GM12875 (cell line): ENCODE measurements around the gene KRT16.
"Not testable (repeated sequence)": the region's sequence is repeated elsewhere in the genome, so short reads cannot be mapped to it uniquely, and the experiment has no call there.

Experiments
- H3K4me3 ChIP-seq: one replicate; pipeline ENCODE4 v1.5.1; 2011; ENCODE audit warnings: low read depth, low read length, control low read depth
- TF ChIP-seq, protein P1 (sequence below): IDR thresholded peaks from 2 replicates; pipeline ENCODE4 v1.5.1; 2011; ENCODE audit warnings: low read depth, mild to moderate bottlenecking, control low read depth, inconsistent platforms, low read length, moderate library complexity, borderline replicate concordance; ENCODE audit not compliant: insufficient read depth

KRT16 gene

DNA sequence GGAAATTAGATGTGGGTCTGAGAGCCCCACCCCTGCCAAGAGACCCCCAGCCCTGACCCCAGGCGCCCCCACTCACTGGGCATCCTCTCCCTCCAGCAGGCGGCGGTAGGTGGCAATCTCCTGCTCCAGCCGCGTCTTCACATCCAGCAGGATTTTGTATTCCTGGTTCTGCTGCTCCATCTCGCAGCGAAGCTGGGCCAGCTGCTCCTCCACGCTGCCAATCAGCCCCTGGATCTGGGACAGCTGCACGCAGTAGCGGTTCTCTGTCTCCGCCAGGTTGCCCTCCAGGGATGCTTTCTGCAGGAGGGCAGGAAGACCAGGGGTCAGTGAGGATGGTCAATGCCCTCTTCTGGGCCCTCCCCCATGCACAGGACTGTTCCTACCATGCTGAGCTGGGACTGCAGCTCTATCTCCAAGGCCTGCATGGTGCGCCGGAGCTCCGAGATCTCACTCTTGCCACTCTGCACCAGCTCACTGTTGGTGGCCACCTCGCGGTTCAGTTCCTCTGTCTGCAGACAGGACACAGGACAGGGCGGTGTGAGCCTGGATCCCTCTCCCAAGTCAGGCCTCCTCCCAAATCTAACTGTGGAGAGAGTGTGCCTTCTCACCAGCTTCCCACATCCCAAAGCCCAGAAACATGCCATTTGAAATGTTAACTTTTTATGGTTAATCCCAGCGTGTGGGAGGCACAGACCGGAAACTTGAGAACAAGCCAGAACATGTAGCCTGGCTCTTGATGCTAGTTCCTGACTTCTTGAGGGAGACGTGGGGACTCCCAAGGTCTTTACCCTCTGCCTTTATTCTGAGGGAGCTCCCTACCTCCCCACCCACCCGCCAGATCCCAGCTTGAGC, 8.2 kb upstream of the KRT16 start:
- H3K4me3 ChIP-seq, result no peak overlapping the region
- TF ChIP-seq, protein P1, sequence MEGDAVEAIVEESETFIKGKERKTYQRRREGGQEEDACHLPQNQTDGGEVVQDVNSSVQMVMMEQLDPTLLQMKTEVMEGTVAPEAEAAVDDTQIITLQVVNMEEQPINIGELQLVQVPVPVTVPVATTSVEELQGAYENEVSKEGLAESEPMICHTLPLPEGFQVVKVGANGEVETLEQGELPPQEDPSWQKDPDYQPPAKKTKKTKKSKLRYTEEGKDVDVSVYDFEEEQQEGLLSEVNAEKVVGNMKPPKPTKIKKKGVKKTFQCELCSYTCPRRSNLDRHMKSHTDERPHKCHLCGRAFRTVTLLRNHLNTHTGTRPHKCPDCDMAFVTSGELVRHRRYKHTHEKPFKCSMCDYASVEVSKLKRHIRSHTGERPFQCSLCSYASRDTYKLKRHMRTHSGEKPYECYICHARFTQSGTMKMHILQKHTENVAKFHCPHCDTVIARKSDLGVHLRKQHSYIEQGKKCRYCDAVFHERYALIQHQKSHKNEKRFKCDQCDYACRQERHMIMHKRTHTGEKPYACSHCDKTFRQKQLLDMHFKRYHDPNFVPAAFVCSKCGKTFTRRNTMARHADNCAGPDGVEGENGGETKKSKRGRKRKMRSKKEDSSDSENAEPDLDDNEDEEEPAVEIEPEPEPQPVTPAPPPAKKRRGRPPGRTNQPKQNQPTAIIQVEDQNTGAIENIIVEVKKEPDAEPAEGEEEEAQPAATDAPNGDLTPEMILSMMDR, result no peak

DNA sequence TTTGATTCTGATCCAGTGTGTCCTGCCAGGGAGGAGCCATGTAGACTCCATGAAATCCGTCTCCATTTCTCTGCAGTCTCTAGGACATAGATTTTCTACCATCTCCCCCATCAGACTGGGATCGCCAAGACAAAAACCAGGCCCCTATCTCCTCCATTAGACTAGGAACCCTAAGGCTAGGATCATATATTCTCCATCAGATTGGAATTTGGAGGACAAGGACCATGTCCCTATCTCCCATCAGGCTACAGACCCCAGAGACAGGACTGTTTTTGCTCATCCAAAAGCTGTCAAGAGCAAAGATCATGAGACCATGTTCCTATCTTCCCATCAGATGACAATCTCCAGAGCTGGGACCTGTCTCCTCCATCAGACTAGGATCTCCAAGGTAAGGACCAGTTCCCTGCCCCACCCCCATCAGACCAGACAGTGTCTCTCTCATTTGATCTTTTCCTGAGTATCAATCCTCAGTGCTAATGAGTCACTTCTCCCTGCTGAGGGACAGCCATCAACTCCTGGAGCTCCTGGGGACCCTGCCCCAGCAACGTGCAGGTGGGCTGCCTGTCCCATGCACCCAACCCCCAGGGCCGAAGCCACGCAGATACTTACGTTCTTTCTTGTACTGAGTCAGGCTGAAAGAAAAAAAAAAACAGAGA, 7.5 kb upstream of the KRT16 start:
- not testable (repeated sequence) for H3K4me3 ChIP-seq

DNA sequence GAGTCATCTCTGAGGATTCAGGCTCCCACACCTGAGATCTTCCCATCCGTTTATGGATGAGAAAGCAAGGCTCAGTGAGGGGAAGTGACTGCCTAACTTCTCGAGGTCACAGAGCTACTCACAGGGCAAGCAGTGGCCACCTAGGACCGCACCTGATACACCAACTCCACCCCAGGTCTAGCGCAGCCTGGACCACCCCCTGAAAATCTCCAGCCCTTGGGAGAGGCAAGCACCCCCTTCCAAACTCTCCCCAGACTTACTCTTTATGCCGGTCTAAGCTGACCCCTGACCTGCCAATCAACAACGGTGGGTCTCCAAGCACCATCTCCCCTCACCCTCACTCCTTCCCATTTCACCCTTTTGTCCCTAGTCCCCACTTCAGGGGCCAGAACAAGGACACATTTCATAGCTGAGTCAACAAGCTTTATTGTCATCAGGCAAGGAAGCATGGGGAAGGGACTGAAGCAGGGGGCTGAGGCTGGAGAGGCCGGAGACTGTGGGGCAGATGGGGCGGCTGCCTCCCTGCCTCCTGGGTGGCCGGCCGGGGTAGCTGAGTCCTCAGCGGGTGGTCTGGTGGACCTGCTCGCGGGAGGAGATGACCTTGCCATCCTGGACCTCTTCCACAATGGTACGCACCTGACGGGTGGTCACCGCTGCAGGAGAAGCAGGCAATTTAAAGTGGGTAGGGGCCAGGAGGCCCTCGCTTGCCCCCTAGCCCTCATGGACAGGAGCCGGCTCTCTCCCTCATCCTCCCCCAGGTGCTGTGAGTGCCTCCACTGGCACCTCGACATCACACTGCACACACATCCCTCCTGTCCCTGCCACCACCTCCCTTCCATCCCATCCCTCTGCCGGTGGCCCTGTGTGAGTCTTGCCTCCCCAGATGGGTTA, 6.7 kb upstream of the KRT16 start:
- no peak overlapping the region for H3K4me3 ChIP-seq
- TF ChIP-seq, protein P1, result no peak

DNA sequence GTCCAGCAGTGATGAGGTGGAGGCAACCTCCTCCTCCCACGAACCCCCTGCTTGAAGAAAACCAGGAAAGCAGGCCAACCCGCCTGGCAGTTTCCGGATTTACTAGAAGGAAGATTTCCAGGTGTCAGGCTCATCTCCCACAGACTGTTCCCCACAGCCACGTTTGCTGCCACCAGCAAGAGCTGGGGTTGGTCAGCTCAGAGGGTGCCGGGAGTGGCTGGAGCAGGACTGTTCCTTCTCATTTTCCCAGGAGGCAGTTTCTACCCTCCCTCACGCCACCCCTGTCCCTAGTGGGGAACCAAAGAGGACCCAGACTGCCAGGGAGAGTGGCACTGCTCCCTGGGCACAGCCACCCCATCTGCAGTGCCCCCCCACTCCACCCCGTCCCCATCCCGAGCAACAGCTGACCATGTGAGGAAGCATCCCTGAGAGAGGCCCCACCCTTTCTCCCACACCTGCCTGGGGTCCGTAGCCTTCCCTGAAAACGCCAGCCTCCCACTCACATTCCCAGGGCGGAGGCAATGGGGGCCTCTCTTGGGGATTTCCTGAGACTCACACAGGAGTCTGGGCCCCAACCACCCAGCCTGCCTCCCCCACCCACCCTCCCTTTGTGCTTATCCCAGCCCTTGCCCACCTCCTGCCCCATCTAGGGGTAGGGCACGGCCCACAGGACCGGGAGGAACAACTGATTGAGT, 5.9 kb upstream of the KRT16 start:
- TF ChIP-seq, protein P1, result no peak
- no peak overlapping the region for H3K4me3 ChIP-seq

DNA sequence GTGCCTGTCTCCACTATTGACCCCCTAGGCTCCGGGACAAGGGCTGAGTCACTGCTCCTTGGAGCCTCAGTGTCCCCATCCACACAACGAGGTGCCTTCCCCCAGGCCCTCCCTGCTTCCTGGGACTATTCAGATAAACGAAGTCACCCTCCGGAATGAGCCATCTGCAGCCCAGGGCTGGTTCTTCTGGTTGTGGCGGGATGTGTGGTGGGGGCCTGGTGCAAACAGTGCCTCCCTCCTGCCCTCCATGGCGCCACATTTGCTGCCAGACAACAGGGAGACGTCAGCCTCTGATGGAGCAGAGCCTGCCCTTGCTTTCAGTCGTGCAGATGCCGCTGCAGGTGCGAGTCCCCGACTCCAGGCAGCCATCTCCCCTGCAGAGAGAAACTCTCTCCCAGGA, 5.1 kb upstream of the KRT16 start:
- H3K4me3 ChIP-seq, result no peak overlapping the region
- TF ChIP-seq, protein P1, result no peak

DNA sequence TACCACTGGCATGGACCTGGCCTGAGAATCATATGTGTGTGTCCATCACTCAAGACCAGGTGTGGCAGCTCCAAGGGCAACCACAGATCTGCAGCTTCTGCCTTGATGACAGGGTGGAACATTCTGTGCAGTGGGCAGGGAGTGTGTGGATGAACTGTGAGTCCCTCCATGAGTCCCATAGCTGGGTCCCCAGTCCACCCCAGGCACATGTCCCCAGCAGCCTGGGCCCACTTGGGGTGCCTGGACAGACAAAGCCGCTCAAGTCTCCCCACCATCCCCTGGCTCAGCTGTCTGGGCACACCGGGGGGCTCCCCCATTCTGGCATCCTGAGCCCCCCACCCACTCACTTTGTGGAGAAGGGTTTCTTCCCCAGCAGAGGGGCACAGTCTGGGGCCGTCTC, 4.6 kb upstream of the KRT16 start:
- no peak overlapping the region for H3K4me3 ChIP-seq
- TF ChIP-seq, protein P1, result no peak

DNA sequence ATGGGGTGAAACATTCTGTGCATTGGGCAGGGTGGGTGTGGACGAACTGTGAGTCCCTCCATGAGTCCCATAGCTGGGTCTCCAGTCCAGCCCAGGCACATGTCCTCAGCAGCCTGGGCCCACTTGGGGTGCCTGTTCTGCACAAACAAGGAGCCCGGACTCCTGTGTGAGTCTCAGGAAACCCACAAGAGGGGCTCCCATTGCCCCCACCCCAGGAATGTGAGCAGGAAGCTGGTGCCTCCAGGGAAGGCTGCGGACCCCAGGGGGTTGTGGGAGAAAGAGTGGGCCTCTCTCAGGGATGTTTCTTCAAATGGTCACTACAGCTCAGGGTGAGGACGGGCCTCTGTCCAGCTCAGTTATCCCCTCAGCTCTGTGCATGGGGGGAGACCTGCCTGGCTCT, 3.9 kb upstream of the KRT16 start:
- H3K4me3 ChIP-seq, result not testable (repeated sequence)
